RWPE2 (cell line): ENCODE data around the gene CACNA1A.

Experiments used
- ATAC-seq: fragments of 200-7000 bp; cut with Tn5 transposase; 3 replicates; pipeline ENCODE4 v1.9.1; 2021; ENCODE audit warnings: low read depth
- DNase-seq: peaks from one replicate; pipeline ENCODE4 v3.0.0-alpha.2; 2020; ENCODE audit warnings: low spot score
- H3K27ac ChIP-seq: fragments of 450-650 bp; 2 replicates; pipeline ENCODE4 v1.5.1; 2017; ENCODE audit warnings: mild to moderate bottlenecking; ENCODE audit not compliant: poor library complexity, severe bottlenecking
- H3K27me3 ChIP-seq: fragments of 250-450 bp; sonication (Bioruptor Pico); 2 replicates; pipeline ENCODE4 v1.5.1; 2021; ENCODE audit warnings: mild to moderate bottlenecking, moderate library complexity; ENCODE audit not compliant: insufficient read depth, poor library complexity, severe bottlenecking
- H3K36me3 ChIP-seq: fragments of 250-450 bp; sonication (Bioruptor Pico); 2 replicates; pipeline ENCODE4 v1.5.1; 2020; ENCODE audit warnings: low read depth, mild to moderate bottlenecking, moderate library complexity
- H3K4me1 ChIP-seq: fragments of 250-450 bp; sonication (Bioruptor Pico); 2 replicates; pipeline ENCODE4 v1.5.1; 2021; ENCODE audit warnings: mild to moderate bottlenecking, moderate library complexity; ENCODE audit not compliant: insufficient read depth, poor library complexity, severe bottlenecking
- H3K4me3 ChIP-seq: fragments of 250-450 bp; sonication (Bioruptor Pico); 2 replicates; pipeline ENCODE4 v1.5.1; 2021; ENCODE audit warnings: mild to moderate bottlenecking, moderate library complexity; ENCODE audit not compliant: severe bottlenecking
- H3K9me3 ChIP-seq: fragments of 250-450 bp; sonication (Bioruptor Pico); 2 replicates; pipeline ENCODE4 v1.5.1; 2021; ENCODE audit warnings: mild to moderate bottlenecking, moderate library complexity; ENCODE audit not compliant: severe bottlenecking
- CTCF ChIP-seq: fragments of 450-650 bp; IDR thresholded peaks from one replicate; pipeline ENCODE4 v1.5.1; 2017; ENCODE audit warnings: mild to moderate bottlenecking, moderate library complexity; ENCODE audit not compliant: poor library complexity, severe bottlenecking

The CACNA1A gene

GRCh38 chr19:13400296-13400695 is 106.0 kb downstream of the CACNA1A start:
- no peak overlapping the region for H3K4me3 ChIP-seq
- no peaks in the 10 kb centered on the region for H3K27me3 ChIP-seq
- H3K27ac ChIP-seq = peak overlapping the region; percentile 94
- ATAC-seq = no peak
- no peaks in the 10 kb centered on the region for H3K9me3 ChIP-seq
- TF ChIP-seq CTCF = no peak
- no peak for DNase-seq
- H3K4me1 ChIP-seq = peaks cover 28% of the 10 kb centered on the region
- no peaks in the 10 kb centered on the region for H3K36me3 ChIP-seq

GRCh38 chr19:13399746-13400145 is 106.5 kb downstream of the CACNA1A start:
- Histone ChIP-seq H3K27ac (peak overlapping the region; percentile 94), H3K27me3 (no peaks in the 10 kb centered on the region), H3K4me3 (no peak overlapping the region), H3K36me3 (no peaks in the 10 kb centered on the region), H3K4me1 (peaks cover 28% of the 10 kb centered on the region), H3K9me3 (no peaks in the 10 kb centered on the region)
- DNase-seq = no peak
- ATAC-seq = no peak
- no peak for TF ChIP-seq CTCF

DNA sequence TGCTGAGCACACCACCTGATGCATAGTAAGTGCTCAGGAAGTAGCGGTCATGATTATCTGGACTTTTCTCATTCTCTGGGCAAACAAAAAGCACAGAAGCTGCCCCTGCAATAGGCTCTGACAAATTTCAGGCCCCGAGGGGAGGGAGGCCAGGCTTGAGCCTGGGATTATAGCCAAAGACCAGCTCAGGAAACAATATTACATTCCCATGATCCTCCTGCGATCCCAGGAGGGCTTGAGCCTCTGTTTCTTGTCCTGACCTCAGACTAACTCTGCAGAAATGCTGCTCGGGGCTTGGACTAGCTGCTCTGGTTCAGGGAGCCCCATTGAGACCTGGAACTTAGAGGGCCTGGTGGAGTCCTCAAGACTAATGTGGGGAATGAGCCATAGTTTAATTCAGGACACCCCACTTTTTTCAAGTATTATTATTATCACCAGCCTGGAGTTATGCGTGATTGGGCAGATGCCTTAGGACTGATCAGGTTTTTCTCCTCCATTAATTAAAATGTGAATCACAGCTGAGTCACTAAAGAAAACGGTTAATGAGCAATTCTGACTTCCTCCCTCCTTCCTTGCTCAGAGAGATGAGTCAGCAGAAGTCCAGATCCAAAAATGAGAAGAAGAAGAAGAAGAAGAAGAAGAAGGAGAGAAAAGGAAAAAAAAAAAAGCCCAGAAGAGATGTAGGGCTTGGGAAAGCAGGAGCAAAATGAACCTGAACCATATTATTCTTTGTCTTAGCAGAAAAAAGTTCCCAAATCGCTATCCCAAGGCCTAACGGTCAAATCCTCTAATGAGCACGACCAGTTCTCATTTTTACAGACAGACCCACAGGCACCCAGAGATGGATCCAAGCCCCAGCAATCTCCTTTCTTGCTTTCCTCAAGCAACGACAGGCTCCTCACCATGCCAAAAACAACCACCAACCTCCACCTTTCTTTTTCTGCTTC is 107.2 kb downstream of the CACNA1A start:
- no peak for TF ChIP-seq CTCF
- peak; percentile 88 for ATAC-seq
- peak; percentile 85 for DNase-seq
- Histone ChIP-seq H3K27me3 (no peaks in the 10 kb centered on the region), H3K36me3 (no peaks in the 10 kb centered on the region), H3K4me3 (no peak overlapping the region), H3K27ac (peak overlapping the region; percentile 94), H3K9me3 (no peaks in the 10 kb centered on the region), H3K4me1 (peaks cover 28% of the 10 kb centered on the region)

GRCh38 chr19:13398182-13398581 is 108.1 kb downstream of the CACNA1A start:
- H3K27me3 ChIP-seq = no peaks in the 10 kb centered on the region

More at GRCh38 chr19:13398182-13398581, 108.1 kb downstream of the CACNA1A start:
- ATAC-seq (no peak), DNase-seq (no peak)
- peaks cover 28% of the 10 kb centered on the region for H3K4me1 ChIP-seq
- H3K9me3 ChIP-seq = no peaks in the 10 kb centered on the region
- H3K4me3 ChIP-seq = no peak overlapping the region
- H3K27ac ChIP-seq = peak overlapping the region; percentile 94
- no peak for TF ChIP-seq CTCF
- no peaks in the 10 kb centered on the region for H3K36me3 ChIP-seq
